Lower lobe of right lung (tissue), 2 donors: Measurements from ENCODE around the gene AICDA. TPM values are rescaled to one million over a fixed set of nuclear protein-coding genes. Genes with fewer than 3 reads are reported as not detected.
"Not testable (repeated sequence)": the region's sequence is repeated elsewhere in the genome, so short reads cannot be mapped to it uniquely, and the experiment has no call there.

Source experiments
- ATAC-seq, 2 donors: fragments of 200-7000 bp; cut with Tn5 transposase; one replicate each; pipeline ENCODE4 v1.9.1; 2020 to 2022; ENCODE audit warnings: mild to moderate bottlenecking in 2 of 2, moderate library complexity in 2 of 2
- DNase-seq: peaks from one replicate; pipeline ENCODE4 v3.0.0-alpha.2; 2020
- H3K27ac ChIP-seq: fragments of 200-600 bp; one replicate; pipeline ENCODE4 v1.8.0; 2022
- H3K27me3 ChIP-seq: fragments of 200-600 bp; one replicate; pipeline ENCODE4 v1.8.0; 2022; ENCODE audit warnings: low read depth
- H3K36me3 ChIP-seq: fragments of 200-600 bp; one replicate; pipeline ENCODE4 v1.8.0; 2022; ENCODE audit warnings: mild to moderate bottlenecking
- H3K4me1 ChIP-seq: fragments of 200-600 bp; one replicate; pipeline ENCODE4 v1.8.0; 2022
- H3K4me3 ChIP-seq: fragments of 200-600 bp; one replicate; pipeline ENCODE4 v1.8.0; 2022; ENCODE audit warnings: mild to moderate bottlenecking
- H3K9me3 ChIP-seq: fragments of 200-600 bp; one replicate; pipeline ENCODE4 v1.8.0; 2022
- CTCF ChIP-seq: fragments of 200-600 bp; IDR thresholded peaks from one replicate; pipeline ENCODE4 v1.8.0; 2022; ENCODE audit warnings: antibody characterized with exemption, mild to moderate bottlenecking
- intact Hi-C: fragments of 100-400 bp; cut with DNase I; formaldehyde crosslinking; loops from one replicate; pipeline ENCODE4 v1.11.0; 2022
- total RNA-seq: library from RNA; stranded (reverse); fragmentation: NEBNext Ultra II Directional; extraction: Animal tissue kit (Norgen Biotek cat#: 25700); gene quantifications from one replicate; pipeline ENCODE4 v1.2.1, GENCODE V29; 2021
- donor health status: DM: no; HTN: yes; CAD: no; lungs with severe emphysema.

AICDA gene
- total RNA-seq, 1 donor from 2014 or later, result 0.77 TPM

GRCh38 chr12:8581098-8581784 is 31.4 kb downstream of the AICDA start:
- Histone ChIP-seq H3K36me3 (no peaks in the 10 kb centered on the region), H3K4me1 (no peaks in the 10 kb centered on the region), H3K27ac (no peak overlapping the region), H3K9me3 (no peaks in the 10 kb centered on the region), H3K27me3 (no peaks in the 10 kb centered on the region), H3K4me3 (no peak overlapping the region)
- no peak for ATAC-seq
- intact Hi-C loops, result no loop called here
- no peak for TF ChIP-seq CTCF
- DNase-seq, result no peak

- Histone ChIP-seq H3K27ac (no peak overlapping the region), H3K36me3 (no peaks in the 10 kb centered on the region), H3K4me3 (no peak overlapping the region), H3K9me3 (no peaks in the 10 kb centered on the region), H3K27me3 (no peaks in the 10 kb centered on the region), H3K4me1 (peaks cover 2% of the 10 kb centered on the region)
- TF ChIP-seq CTCF, result no peak
- DNase-seq, result no peak
- no peak for ATAC-seq
- intact Hi-C loops, result no loop called here
Observed at GRCh38 chr12:8577879-8578278, 34.8 kb downstream of the AICDA start.

GRCh38 chr12:8572507-8572906 is 40.2 kb downstream of the AICDA start:
- peak overlapping the region; percentile 60 for H3K27ac ChIP-seq
- no peak overlapping the region for H3K4me3 ChIP-seq
- DNase-seq (no peak), ATAC-seq (peak; percentile 67 to 88)
- intact Hi-C loops, result no loop called here
- no peaks in the 10 kb centered on the region for H3K36me3 ChIP-seq
- H3K9me3 ChIP-seq, result no peaks in the 10 kb centered on the region
- TF ChIP-seq CTCF, result no peak
- H3K4me1 ChIP-seq, result peaks cover 11% of the 10 kb centered on the region
- no peaks in the 10 kb centered on the region for H3K27me3 ChIP-seq

GRCh38 chr12:8566525-8566924 is 46.1 kb downstream of the AICDA start:
- intact Hi-C loops, result no loop called here
- Histone ChIP-seq H3K9me3 (peaks cover 2% of the 10 kb centered on the region), H3K4me3 (no peak overlapping the region), H3K36me3 (no peaks in the 10 kb centered on the region), H3K4me1 (peaks cover 10% of the 10 kb centered on the region), H3K27ac (peak overlapping the region; percentile 60), H3K27me3 (no peaks in the 10 kb centered on the region)
- peak in 1 of 2 donors; percentile 28 for ATAC-seq
- no peak for TF ChIP-seq CTCF
- no peak for DNase-seq

GRCh38 chr12:8566052-8566451 is 46.6 kb downstream of the AICDA start:
- H3K4me1 ChIP-seq, H3K4me3 ChIP-seq, H3K36me3 ChIP-seq, H3K27me3 ChIP-seq, H3K9me3 ChIP-seq, intact Hi-C loops, DNase-seq: not testable (repeated sequence)
- ATAC-seq, result peak; percentile 39 to 65
- H3K27ac ChIP-seq, result peak overlapping the region; percentile 63

GRCh38 chr12:8564656-8565055 is 48.0 kb downstream of the AICDA start:
- Histone ChIP-seq H3K36me3 (no peaks in the 10 kb centered on the region), H3K27ac (no peak overlapping the region), H3K4me1 (peaks cover 10% of the 10 kb centered on the region), H3K27me3 (no peaks in the 10 kb centered on the region), H3K4me3 (no peak overlapping the region), H3K9me3 (peaks cover 2% of the 10 kb centered on the region)
- TF ChIP-seq CTCF, result no peak
- intact Hi-C loops, result no loop called here
- DNase-seq, result no peak
- ATAC-seq, result no peak
